HFF-Myc (cell line): ENCODE results near the gene GNG7.

ENCODE experiments used
- DNase-seq: peaks from one replicate; pipeline ENCODE4 v3.0.0-alpha.2; 2011; ENCODE audit warnings: low read depth; ENCODE audit errors: extremely low read depth
- H3K4me3 ChIP-seq: replicated peaks from 2 replicates; pipeline ENCODE4 v1.5.1; 2011; ENCODE audit warnings: low read depth, mild to moderate bottlenecking, control low read depth, low read length
- TF ChIP-seq, protein P1 (sequence below): IDR thresholded peaks from 2 replicates; pipeline ENCODE4 v1.5.1; 2012; ENCODE audit warnings: mild to moderate bottlenecking, low read depth, low read length, control low read depth; ENCODE audit errors: missing control alignments

The GNG7 gene

DNA sequence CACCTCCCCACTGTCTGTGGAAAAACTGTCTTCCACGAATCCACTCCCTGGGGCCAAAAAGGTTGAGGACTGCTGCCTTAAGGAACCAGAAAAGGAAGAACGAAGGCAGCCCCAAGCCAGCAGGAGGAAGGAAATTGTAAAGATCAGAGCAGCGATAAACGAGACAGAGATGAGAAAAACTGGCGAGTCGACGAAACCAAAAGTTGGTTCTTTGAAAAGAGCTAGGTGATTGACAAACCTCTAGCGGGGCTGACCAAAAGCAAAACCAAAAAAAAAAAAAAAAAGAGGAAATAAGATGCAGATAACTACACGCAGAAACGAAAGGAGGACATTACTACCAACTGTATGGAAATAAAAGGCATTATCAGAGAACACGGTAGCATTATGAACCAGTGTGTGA, 149.6 kb downstream of the GNG7 start:
- peak overlapping the region; percentile 30 for H3K4me3 ChIP-seq
- TF ChIP-seq, protein P1, sequence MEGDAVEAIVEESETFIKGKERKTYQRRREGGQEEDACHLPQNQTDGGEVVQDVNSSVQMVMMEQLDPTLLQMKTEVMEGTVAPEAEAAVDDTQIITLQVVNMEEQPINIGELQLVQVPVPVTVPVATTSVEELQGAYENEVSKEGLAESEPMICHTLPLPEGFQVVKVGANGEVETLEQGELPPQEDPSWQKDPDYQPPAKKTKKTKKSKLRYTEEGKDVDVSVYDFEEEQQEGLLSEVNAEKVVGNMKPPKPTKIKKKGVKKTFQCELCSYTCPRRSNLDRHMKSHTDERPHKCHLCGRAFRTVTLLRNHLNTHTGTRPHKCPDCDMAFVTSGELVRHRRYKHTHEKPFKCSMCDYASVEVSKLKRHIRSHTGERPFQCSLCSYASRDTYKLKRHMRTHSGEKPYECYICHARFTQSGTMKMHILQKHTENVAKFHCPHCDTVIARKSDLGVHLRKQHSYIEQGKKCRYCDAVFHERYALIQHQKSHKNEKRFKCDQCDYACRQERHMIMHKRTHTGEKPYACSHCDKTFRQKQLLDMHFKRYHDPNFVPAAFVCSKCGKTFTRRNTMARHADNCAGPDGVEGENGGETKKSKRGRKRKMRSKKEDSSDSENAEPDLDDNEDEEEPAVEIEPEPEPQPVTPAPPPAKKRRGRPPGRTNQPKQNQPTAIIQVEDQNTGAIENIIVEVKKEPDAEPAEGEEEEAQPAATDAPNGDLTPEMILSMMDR = no peak

GRCh38 chr19:2551864-2552185, 150.7 kb downstream of the GNG7 start:
- H3K4me3 ChIP-seq = no peak overlapping the region
- TF ChIP-seq, protein P1 = no peak
- no peak for DNase-seq

More for the DNA sequence above, 149.6 kb downstream of the GNG7 start:
- DNase-seq = no peak

GRCh38 chr19:2551172-2551863, 151.2 kb downstream of the GNG7 start:
- H3K4me3 ChIP-seq = no peak overlapping the region
- TF ChIP-seq, protein P1 = no peak
- no peak for DNase-seq

- TF ChIP-seq, protein P1 = no peak
- DNase-seq = no peak
- H3K4me3 ChIP-seq = no peak overlapping the region
Measured at GRCh38 chr19:2550431-2551171, 151.9 kb downstream of the GNG7 start.

DNA sequence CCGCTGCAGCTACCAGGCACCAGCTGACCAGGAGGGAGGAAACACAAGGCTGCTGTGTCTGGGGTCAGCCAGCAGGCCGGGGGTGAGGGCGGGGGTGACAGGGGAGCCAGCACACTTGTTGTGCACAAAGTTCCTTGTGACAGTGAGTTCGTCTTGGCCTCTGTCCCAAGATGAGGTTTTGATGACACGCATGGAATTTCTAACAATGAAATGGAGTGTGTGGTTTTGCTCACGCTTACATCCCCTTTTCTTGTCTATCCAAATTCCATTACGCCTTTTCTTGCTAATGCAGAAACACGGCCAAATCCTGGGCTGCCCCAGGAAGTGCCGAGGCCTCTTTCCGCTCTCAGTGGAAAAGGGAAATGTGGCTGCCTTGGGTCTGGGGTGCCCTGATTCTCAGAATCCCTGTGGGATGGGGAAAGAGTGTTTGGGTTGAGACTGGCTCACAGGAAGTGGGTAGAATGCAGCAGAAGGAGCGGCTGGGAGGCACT, 152.7 kb downstream of the GNG7 start:
- TF ChIP-seq, protein P1 = no peak
- no peak overlapping the region for H3K4me3 ChIP-seq
- DNase-seq = no peak

DNA sequence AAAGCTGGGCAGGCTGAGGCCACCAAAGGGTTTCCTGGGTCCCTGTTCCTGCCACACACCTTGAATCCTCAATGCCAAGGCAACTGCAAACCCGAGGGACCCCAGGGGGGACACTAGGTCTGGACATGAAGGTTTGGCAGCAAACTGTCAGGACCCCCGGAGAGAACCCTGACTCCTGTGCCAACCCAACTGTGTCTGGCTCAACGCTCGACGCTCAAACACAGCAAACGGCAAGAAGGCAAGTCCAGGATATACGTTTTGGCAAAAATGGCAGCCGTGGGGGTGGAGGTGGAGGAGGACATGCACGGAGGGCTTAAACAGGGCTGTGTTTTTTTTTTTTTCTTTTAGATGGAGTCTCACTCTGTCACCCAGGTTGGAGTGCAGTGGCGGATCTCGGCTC, 153.5 kb downstream of the GNG7 start:
- TF ChIP-seq, protein P1 = no peak
- H3K4me3 ChIP-seq = no peak overlapping the region
- no peak for DNase-seq
